Upper lobe of left lung (tissue), 6 donors: ENCODE results near the gene SGMS2. TPM values are rescaled to one million over a fixed set of nuclear protein-coding genes. Genes with fewer than 3 reads are reported as not detected.

Source experiments
- ATAC-seq, 2 donors: fragments of 200-7000 bp; cut with Tn5 transposase; one replicate each; pipeline ENCODE4 v1.9.1; 2022; ENCODE audit warnings: mild to moderate bottlenecking in 2 of 2, moderate library complexity in 2 of 2; ENCODE audit not compliant: low FRiP score in 2 of 2
- DNase-seq, 2 donors: peaks; one replicate each; pipeline ENCODE4 v3.0.0-alpha.2; 2019 to 2020
- H3K27ac ChIP-seq, 4 donors: fragments of 200-600 bp; sonication (generic); one replicate each; pipeline ENCODE4 v1.5.1; 2016 to 2019
- H3K27me3 ChIP-seq, 4 donors: fragments of 200-600 bp; sonication (generic); one replicate each; pipeline ENCODE4 v1.5.1; 2017 to 2019
- H3K36me3 ChIP-seq, 4 donors: fragments of 200-600 bp; sonication (generic); one replicate each; pipeline ENCODE4 v1.5.1; 2016 to 2019
- H3K4me1 ChIP-seq, 4 donors: fragments of 200-600 bp; sonication (generic); one replicate each; pipeline ENCODE4 v1.5.1; 2018 to 2019
- H3K4me3 ChIP-seq, 4 donors: fragments of 200-600 bp; sonication (generic); one replicate each; pipeline ENCODE4 v1.5.1; 2017 to 2019; ENCODE audit warnings: mild to moderate bottlenecking in 2 of 4, moderate library complexity in 1 of 4
- H3K9me3 ChIP-seq, 4 donors: fragments of 200-600 bp; sonication (generic); one replicate each; pipeline ENCODE4 v1.5.1; 2018 to 2019
- EP300 ChIP-seq, 4 donors: sonication (generic); formaldehyde crosslinking; IDR thresholded peaks; one replicate each; pipeline ENCODE4 v1.5.1; 2017; ENCODE audit warnings: antibody characterized with exemption in 4 of 4, control low read depth in 2 of 4
- POLR2A ChIP-seq, 4 donors: fragments of 450-650 bp; IDR thresholded peaks; one replicate each; pipeline ENCODE4 v1.5.1; 2016 to 2017; ENCODE audit warnings: antibody characterized with exemption in 4 of 4, mild to moderate bottlenecking in 2 of 4
- POLR2AphosphoS5 ChIP-seq, 2 donors: sonication (generic); formaldehyde crosslinking; IDR thresholded peaks; one replicate each; pipeline ENCODE4 v1.5.1; 2017; ENCODE audit warnings: antibody characterized with exemption in 2 of 2
- WGBS, 2 donors: methylation state at CpG; one replicate each; pipeline ENCODE4 v1.1.5; 2017 to 2018; 5-methylcytosine and 5-hydroxymethylcytosine counted together
- total RNA-seq, 6 donors: library from RNA; depleted of rRNA in 4 of 6; stranded (reverse); fragments of >200 nt in 4 of 6; gene quantifications; one replicate each; pipeline versions ENCODE4 v1.1.0 to v1.2.1, GENCODE V29; 2016 to 2021
- TF ChIP-seq, protein P1 (sequence below), 6 experiments: fragments of 450-650 bp in 4 of 6; fragments of 200-600 bp in 2 of 6; sonication (generic) in 2 of 6; IDR thresholded peaks; one replicate each; pipeline ENCODE4 v1.5.1; 2016 to 2019; ENCODE audit warnings: antibody characterized with exemption in 6 of 6
- donor health status: DM: no; HTN: no; CAD: no; lungs with moderate emphysema.
- donor health status: DM: no; HTN: yes; CAD: no; lungs with severe emphysema.

Gene SGMS2
- total RNA-seq, 6 donors from 2014 or later = 85.9 to 551 (median 204) TPM

- TF ChIP-seq POLR2AphosphoS5 (IDR thresholded peaks at IDR 0.05) = no peak
- TF ChIP-seq POLR2A (IDR thresholded peaks at IDR 0.05) = no peak
- TF ChIP-seq, protein P1, sequence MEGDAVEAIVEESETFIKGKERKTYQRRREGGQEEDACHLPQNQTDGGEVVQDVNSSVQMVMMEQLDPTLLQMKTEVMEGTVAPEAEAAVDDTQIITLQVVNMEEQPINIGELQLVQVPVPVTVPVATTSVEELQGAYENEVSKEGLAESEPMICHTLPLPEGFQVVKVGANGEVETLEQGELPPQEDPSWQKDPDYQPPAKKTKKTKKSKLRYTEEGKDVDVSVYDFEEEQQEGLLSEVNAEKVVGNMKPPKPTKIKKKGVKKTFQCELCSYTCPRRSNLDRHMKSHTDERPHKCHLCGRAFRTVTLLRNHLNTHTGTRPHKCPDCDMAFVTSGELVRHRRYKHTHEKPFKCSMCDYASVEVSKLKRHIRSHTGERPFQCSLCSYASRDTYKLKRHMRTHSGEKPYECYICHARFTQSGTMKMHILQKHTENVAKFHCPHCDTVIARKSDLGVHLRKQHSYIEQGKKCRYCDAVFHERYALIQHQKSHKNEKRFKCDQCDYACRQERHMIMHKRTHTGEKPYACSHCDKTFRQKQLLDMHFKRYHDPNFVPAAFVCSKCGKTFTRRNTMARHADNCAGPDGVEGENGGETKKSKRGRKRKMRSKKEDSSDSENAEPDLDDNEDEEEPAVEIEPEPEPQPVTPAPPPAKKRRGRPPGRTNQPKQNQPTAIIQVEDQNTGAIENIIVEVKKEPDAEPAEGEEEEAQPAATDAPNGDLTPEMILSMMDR (IDR thresholded peaks at IDR 0.05) = no peak
- no peak for TF ChIP-seq EP300 (IDR thresholded peaks at IDR 0.05)
- Histone ChIP-seq H3K9me3 (peaks cover 0 to 8% (median 7%) of the 10 kb centered on the region in 4 donors), H3K36me3 (peaks cover 0 to 3% (median 0%) of the 10 kb centered on the region in 4 donors), H3K4me1 (no peaks in the 10 kb centered on the region), H3K27me3 (no peaks in the 10 kb centered on the region), H3K4me3 (no peak overlapping the region), H3K27ac (no peak overlapping the region)
- DNase-seq = no peak
- ATAC-seq = no peak
These were observed 61.1 kb downstream of the SGMS2 start for GRCh38 chr4:107885865-107886264.

- Histone ChIP-seq H3K27me3 (no peaks in the 10 kb centered on the region), H3K4me3 (no peak overlapping the region), H3K4me1 (no peaks in the 10 kb centered on the region), H3K9me3 (peaks cover 0 to 8% (median 7%) of the 10 kb centered on the region in 4 donors), H3K27ac (no peak overlapping the region), H3K36me3 (peaks cover 0 to 3% (median 0%) of the 10 kb centered on the region in 4 donors)
- 42 to 59% methylated on average over 2 of the region's 2 CpGs for WGBS, 2 donors
- DNase-seq (no peak), ATAC-seq (no peak)
- TF ChIP-seq EP300 (IDR thresholded peaks at IDR 0.05) (no peak), POLR2A (IDR thresholded peaks at IDR 0.05) (no peak), POLR2AphosphoS5 (IDR thresholded peaks at IDR 0.05) (no peak)
- TF ChIP-seq, protein P1 (IDR thresholded peaks at IDR 0.05) = no peak
These were observed 63.5 kb downstream of the SGMS2 start for GRCh38 chr4:107888237-107888636.

- H3K4me1 ChIP-seq = peaks cover 0 to 8% (median 6%) of the 10 kb centered on the region in 4 donors
- H3K27ac ChIP-seq = no peak overlapping the region
- DNase-seq (no peak), ATAC-seq (no peak)
- WGBS, 2 donors = 94 to 96% methylated on average over 2 of the region's 2 CpGs
- no peaks in the 10 kb centered on the region for H3K36me3 ChIP-seq
- H3K4me3 ChIP-seq = no peak overlapping the region
- TF ChIP-seq, protein P1 (IDR thresholded peaks at IDR 0.05) = no peak
- TF ChIP-seq POLR2AphosphoS5 (IDR thresholded peaks at IDR 0.05) = no peak
- no peak for TF ChIP-seq EP300 (IDR thresholded peaks at IDR 0.05)
- no peak for TF ChIP-seq POLR2A (IDR thresholded peaks at IDR 0.05)
- H3K27me3 ChIP-seq = no peaks in the 10 kb centered on the region
- H3K9me3 ChIP-seq = peaks cover 0 to 8% (median 7%) of the 10 kb centered on the region in 4 donors
These were observed 66.0 kb downstream of the SGMS2 start for GRCh38 chr4:107890779-107891178.

- ATAC-seq (no peak), DNase-seq (no peak)
- H3K4me3 ChIP-seq = no peak overlapping the region
- H3K4me1 ChIP-seq = peaks cover 0 to 11% (median 8%) of the 10 kb centered on the region in 4 donors
- peaks cover 0 to 8% (median 7%) of the 10 kb centered on the region in 4 donors for H3K9me3 ChIP-seq
- H3K36me3 ChIP-seq = no peaks in the 10 kb centered on the region
- TF ChIP-seq, protein P1 (IDR thresholded peaks at IDR 0.05) = no peak
- TF ChIP-seq EP300 (IDR thresholded peaks at IDR 0.05) (no peak), POLR2AphosphoS5 (IDR thresholded peaks at IDR 0.05) (no peak), POLR2A (IDR thresholded peaks at IDR 0.05) (no peak)
- H3K27ac ChIP-seq = no peak overlapping the region
- H3K27me3 ChIP-seq = no peaks in the 10 kb centered on the region
These were observed 66.6 kb downstream of the SGMS2 start for GRCh38 chr4:107891299-107891698.
